ENCODE data around the gene ALK. TPM values are rescaled to one million over a fixed set of nuclear protein-coding genes. Genes with fewer than 3 reads are reported as not detected.

Gene ALK
- under 1 TPM; 0.13 to 0.46 TPM for total RNA-seq
- polyA plus RNA-seq (2013, experiment 1 of 2), result 2.4 TPM
- polyA plus RNA-seq (2013, experiment 2 of 2), result 3.1 TPM
- long read RNA-seq, experiment 1, result 0 reads
- long read RNA-seq, experiment 2, result 0 reads
- long read RNA-seq, experiment 3, partial matches to known transcripts, result 1 of 1 reads
- long read RNA-seq, experiment 3, other reads (novel, unspliced or antisense), result 0 of 1 reads
- long read RNA-seq, experiment 4, result 0 reads

DNA sequence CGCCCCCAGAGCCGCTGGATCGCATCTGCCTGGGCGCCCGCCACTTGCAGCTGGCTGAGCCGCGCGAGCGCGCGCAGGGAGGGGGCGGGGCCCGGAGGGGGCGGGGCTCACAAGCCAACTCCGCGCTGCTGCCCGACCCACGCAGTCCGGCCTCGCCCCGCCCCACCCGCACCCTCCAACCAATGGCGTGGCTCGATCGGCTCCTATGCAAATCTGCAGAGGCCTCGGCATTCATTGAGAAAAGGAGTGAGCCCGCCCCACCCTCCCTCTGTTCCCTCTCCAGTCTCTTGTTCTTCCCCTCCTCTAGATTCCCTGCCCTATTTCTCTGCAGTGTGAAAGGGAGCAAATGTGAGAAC lies at the start of gene ALK:
ALK (minus strand) TSS at position 27 of the 356 bp plus-strand sequence. CDS start 927 bp downstream, outside the sequence.
- H3K4me1 Mint-ChIP-seq, result peaks cover 3% of the 10 kb centered on the region

DNA sequence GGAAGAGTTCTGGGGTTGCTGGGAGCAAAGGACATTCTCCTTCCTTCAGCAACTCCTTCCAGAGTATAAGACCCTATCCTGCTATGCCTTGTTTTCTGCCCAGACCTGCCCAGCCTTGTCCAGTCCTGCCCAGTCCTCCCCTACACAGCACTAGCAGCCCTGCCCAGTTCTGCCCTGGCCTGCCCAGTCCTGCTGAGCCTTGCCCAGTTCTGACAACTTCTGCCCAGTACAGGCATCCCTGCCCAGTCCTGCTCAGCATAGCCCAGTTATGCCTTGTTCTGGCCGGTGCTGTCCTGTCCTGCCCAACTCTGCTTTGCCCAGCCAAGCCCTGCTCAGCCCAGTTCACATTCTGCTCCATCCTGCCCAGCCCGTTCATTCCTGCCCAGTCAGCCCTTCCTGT lies 44.9 kb upstream of the ALK start:
- DNase-seq, result no peak
- Histone ChIP-seq H3K4me1 (ENCODE audit: control insufficient read depth, insufficient read depth, low read length) (peaks cover 12% of the 10 kb centered on the region), H3K36me3 (ENCODE audit: control insufficient read depth, insufficient read depth, low read length) (no peaks in the 10 kb centered on the region), H3K4me3 (ENCODE audit: low read length) (no peak overlapping the region), H3K27me3 (ENCODE audit: control insufficient read depth, insufficient read depth, low read length, poor library complexity, severe bottlenecking) (no peaks in the 10 kb centered on the region), H3K9ac (ENCODE audit: extremely low read depth, low read length, poor library complexity, severe bottlenecking) (no peak overlapping the region), H3K9me3 (ENCODE audit: control insufficient read depth, low read length) (no peaks in the 10 kb centered on the region), H3K27ac (ENCODE audit: low read depth, low read length) (no peak overlapping the region)
- H3K4me1 Mint-ChIP-seq, result peaks cover 40% of the 10 kb centered on the region
- no peak overlapping the region for H3K4me3 Mint-ChIP-seq
- TF ChIP-seq, protein P1, sequence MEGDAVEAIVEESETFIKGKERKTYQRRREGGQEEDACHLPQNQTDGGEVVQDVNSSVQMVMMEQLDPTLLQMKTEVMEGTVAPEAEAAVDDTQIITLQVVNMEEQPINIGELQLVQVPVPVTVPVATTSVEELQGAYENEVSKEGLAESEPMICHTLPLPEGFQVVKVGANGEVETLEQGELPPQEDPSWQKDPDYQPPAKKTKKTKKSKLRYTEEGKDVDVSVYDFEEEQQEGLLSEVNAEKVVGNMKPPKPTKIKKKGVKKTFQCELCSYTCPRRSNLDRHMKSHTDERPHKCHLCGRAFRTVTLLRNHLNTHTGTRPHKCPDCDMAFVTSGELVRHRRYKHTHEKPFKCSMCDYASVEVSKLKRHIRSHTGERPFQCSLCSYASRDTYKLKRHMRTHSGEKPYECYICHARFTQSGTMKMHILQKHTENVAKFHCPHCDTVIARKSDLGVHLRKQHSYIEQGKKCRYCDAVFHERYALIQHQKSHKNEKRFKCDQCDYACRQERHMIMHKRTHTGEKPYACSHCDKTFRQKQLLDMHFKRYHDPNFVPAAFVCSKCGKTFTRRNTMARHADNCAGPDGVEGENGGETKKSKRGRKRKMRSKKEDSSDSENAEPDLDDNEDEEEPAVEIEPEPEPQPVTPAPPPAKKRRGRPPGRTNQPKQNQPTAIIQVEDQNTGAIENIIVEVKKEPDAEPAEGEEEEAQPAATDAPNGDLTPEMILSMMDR (conservative IDR thresholded peaks at IDR 0.05), result no peak
- WGBS, 2 experiments (ENCODE audit: insufficient coverage in 1 of 2, insufficient read length in 1 of 2), result 84 to 96% methylated on average over 2 of the region's 2 CpGs
- H3K27me3 Mint-ChIP-seq (ENCODE audit: insufficient read depth), result peaks cover 5% of the 10 kb centered on the region
- no peaks in the 10 kb centered on the region for H3K36me3 Mint-ChIP-seq (ENCODE audit: low read depth)
- H3K27ac Mint-ChIP-seq, result no peak overlapping the region
- H3K9me3 Mint-ChIP-seq, result no peaks in the 10 kb centered on the region

More for the DNA sequence above, at the start of gene ALK:
- WGBS, 2 experiments (ENCODE audit: insufficient coverage in 1 of 2, insufficient read length in 1 of 2), result 0% methylated on average over 27 of the region's 27 CpGs; no CpG with 5 or more reads in 1 of the 2 experiments
- H3K4me1 ChIP-seq (ENCODE audit: control insufficient read depth, insufficient read depth, low read length), result peaks cover 7% of the 10 kb centered on the region
- H3K9ac ChIP-seq (ENCODE audit: extremely low read depth, low read length, poor library complexity, severe bottlenecking), result no peak within 1 kb of the TSS
- H3K9me3 ChIP-seq (ENCODE audit: control insufficient read depth, low read length), result no peaks in the 10 kb centered on the region
- peaks cover 48% of the 10 kb centered on the region for H3K27me3 ChIP-seq (ENCODE audit: control insufficient read depth, insufficient read depth, low read length, poor library complexity, severe bottlenecking)
- H3K27ac Mint-ChIP-seq, result no peak within 1 kb of the TSS
- no peak within 1 kb of the TSS for H3K27ac ChIP-seq (ENCODE audit: low read depth, low read length)
- no peaks in the 10 kb centered on the region for H3K36me3 Mint-ChIP-seq (ENCODE audit: low read depth)
- H3K4me3 ChIP-seq (ENCODE audit: low read length), result peak within 1 kb of the TSS; percentile 82
- TF ChIP-seq, protein P1 (conservative IDR thresholded peaks at IDR 0.05), result no peak
- H3K4me3 Mint-ChIP-seq, result peak within 1 kb of the TSS; percentile 55
- peak; percentile 99 for DNase-seq
- peaks cover 51% of the 10 kb centered on the region for H3K27me3 Mint-ChIP-seq (ENCODE audit: insufficient read depth)
- no peaks in the 10 kb centered on the region for H3K9me3 Mint-ChIP-seq
- no peaks in the 10 kb centered on the region for H3K36me3 ChIP-seq (ENCODE audit: control insufficient read depth, insufficient read depth, low read length)

DNA sequence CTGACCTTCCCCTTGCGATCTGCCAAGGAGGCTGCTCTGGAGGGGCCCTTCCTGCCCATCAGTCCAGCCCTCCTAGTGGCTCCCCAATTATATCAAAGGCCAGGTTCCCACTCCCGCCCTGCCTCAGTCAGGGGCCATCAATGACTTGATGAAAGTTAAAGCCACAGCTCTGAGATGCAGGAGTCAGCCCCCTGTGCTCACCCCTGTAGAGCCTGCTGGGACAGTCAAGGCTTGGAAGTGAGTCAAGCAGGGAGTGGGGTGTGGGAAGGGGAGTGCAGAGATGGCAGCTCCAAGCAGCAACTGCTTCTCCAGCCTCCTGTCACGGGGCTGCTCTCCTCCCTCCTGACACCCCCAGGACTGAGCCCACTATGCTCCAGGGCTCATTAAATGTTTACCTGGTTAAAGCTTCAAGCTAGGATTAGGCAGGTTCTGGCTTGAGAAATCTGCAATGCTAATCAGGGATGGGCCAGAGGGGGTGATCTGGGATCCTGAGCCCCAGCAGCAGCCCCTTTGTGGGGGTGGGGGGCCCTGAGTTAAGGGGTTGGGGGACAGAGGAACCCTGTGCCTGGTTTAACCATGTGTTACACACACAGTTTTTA lies 42.7 kb upstream of the ALK start:
- H3K4me3 ChIP-seq (ENCODE audit: low read length), result no peak overlapping the region
- Mint-ChIP-seq H3K27ac (no peak overlapping the region), H3K36me3 (ENCODE audit: low read depth) (no peaks in the 10 kb centered on the region), H3K27me3 (ENCODE audit: insufficient read depth) (peaks cover 7% of the 10 kb centered on the region), H3K9me3 (no peaks in the 10 kb centered on the region), H3K4me3 (no peak overlapping the region), H3K4me1 (peaks cover 43% of the 10 kb centered on the region)
- H3K27ac ChIP-seq (ENCODE audit: low read depth, low read length), result no peak overlapping the region
- H3K9me3 ChIP-seq (ENCODE audit: control insufficient read depth, low read length), result no peaks in the 10 kb centered on the region
- no peak overlapping the region for H3K9ac ChIP-seq (ENCODE audit: extremely low read depth, low read length, poor library complexity, severe bottlenecking)
- no peaks in the 10 kb centered on the region for H3K36me3 ChIP-seq (ENCODE audit: control insufficient read depth, insufficient read depth, low read length)
- H3K27me3 ChIP-seq (ENCODE audit: control insufficient read depth, insufficient read depth, low read length, poor library complexity, severe bottlenecking), result no peaks in the 10 kb centered on the region
- TF ChIP-seq, protein P1 (conservative IDR thresholded peaks at IDR 0.05), result no peak
- peak; percentile 53 for DNase-seq
- peaks cover 14% of the 10 kb centered on the region for H3K4me1 ChIP-seq (ENCODE audit: control insufficient read depth, insufficient read depth, low read length)
- 75 to 90% methylated on average over 2 to 3 of the region's 3 CpGs for WGBS, 2 experiments (ENCODE audit: insufficient coverage in 1 of 2, insufficient read length in 1 of 2)
